NCI-H82 (cell line): Measurements from ENCODE around the gene SRRM4.
"Not testable (repeated sequence)": the region's sequence is repeated elsewhere in the genome, so short reads cannot be mapped to it uniquely, and the experiment has no call there.

Experiments
- DNase-seq: peaks from one replicate; lab custom pipeline; 2025; lab: John Stamatoyannopoulos, UW

SRRM4 gene

GRCh38 chr12:119008691-119009221 is 27.4 kb downstream of the SRRM4 start:
- DNase-seq, result peak; percentile 99

DNA sequence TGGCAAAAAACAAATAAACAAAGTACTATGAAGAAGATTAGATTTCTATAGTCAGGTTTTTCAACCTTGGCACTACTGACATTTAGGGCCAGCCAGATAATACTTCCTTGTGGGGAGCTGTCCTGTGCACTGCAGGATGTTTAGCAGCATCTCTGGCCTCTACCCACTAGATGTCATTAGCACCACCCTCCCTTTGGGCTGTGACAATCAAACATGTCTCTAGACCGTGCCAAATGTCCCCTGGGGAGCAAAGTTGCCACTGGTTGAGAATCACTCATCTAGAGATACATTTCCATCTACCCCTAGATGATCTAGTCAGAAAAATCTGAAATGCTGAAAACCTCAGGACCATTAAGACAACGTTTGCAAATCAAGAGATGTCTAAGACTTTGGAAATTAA is 29.9 kb downstream of the SRRM4 start:
- peak; percentile 14 for DNase-seq

DNA sequence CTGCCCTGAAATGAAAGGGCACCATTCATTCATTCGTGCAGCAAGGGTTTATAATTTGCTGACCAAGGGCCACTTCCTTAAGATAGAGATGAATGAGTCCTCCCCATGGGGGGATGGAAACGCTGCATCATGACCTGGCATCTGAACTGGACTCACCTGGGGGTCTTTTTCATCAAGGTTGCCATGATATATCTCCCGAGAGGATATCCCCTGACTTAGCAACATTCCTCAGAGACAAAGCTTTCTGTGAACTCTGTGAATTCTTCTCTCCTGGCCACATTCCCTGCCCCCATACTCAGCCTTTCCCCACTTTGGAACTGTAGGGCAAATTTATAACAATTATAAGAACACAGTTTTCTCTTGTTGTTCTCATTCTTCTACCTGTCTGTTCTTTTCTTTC is 30.8 kb downstream of the SRRM4 start:
- no peak for DNase-seq

GRCh38 chr12:119013023-119013422 is 31.7 kb downstream of the SRRM4 start:
- DNase-seq, result no peak

DNA sequence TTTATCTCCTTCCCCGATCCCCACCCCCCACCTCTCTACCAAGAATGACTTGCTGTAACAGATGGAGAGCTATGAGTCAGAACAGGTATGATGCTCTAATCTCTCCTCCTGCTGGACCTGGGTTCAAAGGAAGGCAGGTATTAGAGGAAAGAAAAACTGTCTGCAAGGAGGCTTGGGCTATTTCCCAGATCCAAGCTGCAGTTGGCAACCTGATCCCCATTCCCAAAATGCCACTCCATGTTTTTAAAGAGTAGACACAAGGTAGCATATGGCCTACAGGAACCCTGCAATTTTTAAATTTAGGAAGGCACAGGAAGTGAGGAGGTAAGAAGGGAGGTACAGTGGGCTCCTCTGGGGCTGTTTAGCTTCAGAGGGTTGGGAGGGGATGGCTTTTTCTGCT is 33.0 kb downstream of the SRRM4 start:
- DNase-seq, result peak; percentile 87

GRCh38 chr12:119016715-119017114 is 35.4 kb downstream of the SRRM4 start:
- no peak for DNase-seq

DNA sequence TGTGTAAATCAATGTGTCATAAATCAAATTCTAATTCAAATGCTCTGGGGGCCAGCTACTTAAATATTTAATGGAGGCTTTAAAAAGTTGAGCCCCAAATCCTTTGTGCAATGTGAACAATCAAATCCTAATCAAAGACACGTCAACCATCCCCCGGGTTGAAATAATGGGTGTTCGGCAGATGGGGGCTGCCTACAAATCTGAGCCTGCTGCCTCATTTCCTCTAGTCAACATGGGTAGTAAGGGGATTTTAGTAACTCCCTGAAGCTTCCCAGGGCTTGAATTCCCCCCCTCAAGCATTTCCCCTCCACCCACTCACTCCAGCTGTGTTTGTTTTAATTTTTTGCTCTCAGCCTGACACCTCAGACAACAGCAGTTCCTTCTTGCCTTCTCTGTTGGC is 37.8 kb downstream of the SRRM4 start:
- peak; percentile 94 for DNase-seq

DNA sequence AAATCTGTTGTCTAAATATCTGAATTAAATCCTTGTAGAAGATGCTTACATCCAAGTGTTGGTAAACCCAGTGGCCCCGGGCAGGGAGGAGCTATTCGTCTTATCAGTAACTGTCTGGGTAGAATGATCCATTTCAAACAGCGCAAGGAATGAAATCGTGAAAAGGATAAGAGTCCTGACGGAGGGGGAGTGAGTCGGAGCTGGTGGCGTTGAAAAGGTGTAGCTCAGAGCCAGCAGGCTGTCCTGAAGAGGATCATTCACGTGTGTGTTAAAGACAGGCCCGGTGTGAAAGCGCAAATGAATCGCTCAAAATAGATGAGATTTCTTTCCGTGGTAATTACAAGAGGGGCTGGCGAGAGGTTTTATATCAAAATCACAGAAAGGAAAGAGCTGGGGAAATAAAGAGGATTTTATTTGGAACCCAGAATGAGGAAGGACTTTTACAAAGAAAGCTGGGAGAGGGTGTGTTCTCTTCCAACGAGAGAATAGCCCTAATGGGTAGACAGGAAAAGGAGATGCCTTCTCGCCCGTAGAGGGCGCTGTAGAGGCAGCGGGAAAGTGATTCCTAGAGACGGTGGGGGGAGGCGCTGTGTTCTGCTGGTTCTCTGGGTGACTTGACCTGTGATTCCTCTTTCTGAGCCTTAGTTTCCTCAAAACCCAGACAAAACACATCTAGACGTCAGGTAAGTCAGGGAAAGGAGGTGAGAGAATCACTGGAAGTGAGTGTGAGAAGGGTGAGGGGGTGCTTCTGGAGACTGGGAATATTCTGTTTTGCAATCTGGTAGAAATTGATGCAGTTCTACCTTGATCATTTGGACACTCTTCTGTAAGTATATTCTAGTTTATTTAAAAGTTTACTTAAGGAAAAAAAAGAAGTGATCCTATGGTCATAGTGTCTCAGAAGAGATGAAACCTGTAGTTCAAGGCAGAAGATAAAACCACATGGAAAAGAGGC is 39.3 kb downstream of the SRRM4 start:
- DNase-seq, result peak; percentile 93

DNA sequence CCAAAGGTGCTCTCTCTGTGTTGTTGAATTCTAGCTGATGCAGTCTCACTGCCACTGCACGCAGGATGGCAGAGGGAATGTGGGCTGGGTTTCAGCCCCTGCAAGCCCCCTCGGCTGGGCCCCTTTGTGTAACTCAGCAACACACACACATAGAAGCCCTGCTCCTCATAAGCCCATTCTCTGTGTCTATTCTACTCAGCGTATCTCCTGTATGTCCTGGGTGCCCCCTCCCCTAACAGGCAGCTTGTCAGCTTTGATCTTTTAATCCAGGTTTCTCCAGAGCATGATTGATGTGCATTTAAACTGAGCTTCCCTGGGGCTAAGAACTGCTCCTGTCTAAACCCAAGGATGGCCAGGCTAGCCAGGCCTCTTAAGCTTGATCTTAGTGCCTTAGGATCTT is 43.0 kb downstream of the SRRM4 start:
- peak; percentile 99 for DNase-seq

- no peak for DNase-seq
Measured at GRCh38 chr12:119025786-119026185, 44.4 kb downstream of the SRRM4 start.

- not testable (repeated sequence) for DNase-seq
Measured at GRCh38 chr12:119033332-119033731, 52.0 kb downstream of the SRRM4 start.

DNA sequence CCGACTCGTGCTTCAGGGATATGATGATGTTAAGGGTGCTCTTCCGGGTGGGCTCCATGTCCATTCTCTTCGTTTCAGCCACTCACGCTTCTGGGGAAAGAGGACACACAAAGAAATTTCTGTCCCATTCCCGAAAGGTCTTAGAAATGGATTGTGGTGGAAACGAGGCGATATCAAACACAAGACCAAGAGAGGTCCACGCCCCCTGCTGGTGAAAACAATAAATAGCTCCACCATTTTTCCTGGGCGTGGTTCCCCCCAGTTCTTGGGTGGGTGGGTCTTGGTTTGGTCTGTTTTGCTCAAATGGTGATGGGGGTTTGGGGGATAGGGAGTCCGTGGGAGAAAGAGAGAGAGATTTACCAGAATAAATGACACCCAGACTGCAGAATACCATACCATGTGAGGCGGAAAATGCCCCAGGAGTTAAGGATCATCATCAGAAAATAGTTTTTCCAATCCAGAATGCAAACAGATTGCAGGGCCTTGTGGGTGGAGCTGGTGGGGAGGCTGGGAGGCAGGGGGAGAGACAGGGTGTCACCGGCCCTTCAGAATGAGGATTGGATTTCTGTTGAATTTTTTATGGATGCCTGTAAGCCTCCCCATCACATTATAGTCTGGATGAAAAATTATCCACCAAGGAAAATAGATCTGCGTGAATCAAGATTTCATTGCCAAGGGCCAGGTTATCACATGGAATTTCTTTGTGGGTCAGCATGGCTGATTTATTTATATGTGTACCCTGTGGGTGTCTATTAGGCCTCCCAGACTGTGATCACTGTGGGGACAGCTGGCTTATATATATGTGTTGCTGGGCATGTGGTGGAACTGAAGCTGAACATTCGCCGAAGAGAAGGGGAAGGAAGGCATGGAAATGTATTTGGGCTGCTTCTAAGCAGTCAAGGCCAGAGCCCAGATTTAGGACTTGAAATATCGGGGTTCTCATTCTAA is 55.8 kb downstream of the SRRM4 start:
- peak; percentile 82 for DNase-seq

DNA sequence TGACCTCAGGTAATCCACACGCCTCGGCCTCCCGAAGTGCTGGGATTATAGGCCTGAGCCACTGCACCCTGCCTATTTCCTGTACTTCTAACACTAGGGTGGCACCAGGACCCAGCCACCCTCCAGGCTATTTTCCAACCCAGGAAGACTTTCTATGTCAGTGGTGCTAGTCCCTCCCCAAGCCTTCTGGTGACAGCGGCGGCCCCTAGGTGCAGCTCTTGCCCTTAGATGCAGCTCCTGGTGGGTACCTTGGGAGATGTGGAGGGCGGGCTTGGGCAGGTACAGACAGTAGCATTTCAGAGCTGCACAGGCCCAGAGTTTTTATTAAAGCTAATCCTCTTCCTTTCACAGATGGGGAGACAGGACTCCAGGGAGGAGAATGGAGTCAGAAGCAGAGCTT is 62.8 kb downstream of the SRRM4 start:
- DNase-seq, result peak; percentile 13

GRCh38 chr12:119047641-119048040 is 66.3 kb downstream of the SRRM4 start:
- DNase-seq, result peak; percentile 10

- DNase-seq, result no peak
Measured at GRCh38 chr12:119050663-119051062, 69.3 kb downstream of the SRRM4 start.

GRCh38 chr12:119051474-119051873 is 70.1 kb downstream of the SRRM4 start:
- DNase-seq, result no peak

GRCh38 chr12:119052001-119052400 is 70.7 kb downstream of the SRRM4 start:
- DNase-seq, result no peak

- DNase-seq, result no peak
Measured at GRCh38 chr12:119055977-119056376, 74.6 kb downstream of the SRRM4 start.

DNA sequence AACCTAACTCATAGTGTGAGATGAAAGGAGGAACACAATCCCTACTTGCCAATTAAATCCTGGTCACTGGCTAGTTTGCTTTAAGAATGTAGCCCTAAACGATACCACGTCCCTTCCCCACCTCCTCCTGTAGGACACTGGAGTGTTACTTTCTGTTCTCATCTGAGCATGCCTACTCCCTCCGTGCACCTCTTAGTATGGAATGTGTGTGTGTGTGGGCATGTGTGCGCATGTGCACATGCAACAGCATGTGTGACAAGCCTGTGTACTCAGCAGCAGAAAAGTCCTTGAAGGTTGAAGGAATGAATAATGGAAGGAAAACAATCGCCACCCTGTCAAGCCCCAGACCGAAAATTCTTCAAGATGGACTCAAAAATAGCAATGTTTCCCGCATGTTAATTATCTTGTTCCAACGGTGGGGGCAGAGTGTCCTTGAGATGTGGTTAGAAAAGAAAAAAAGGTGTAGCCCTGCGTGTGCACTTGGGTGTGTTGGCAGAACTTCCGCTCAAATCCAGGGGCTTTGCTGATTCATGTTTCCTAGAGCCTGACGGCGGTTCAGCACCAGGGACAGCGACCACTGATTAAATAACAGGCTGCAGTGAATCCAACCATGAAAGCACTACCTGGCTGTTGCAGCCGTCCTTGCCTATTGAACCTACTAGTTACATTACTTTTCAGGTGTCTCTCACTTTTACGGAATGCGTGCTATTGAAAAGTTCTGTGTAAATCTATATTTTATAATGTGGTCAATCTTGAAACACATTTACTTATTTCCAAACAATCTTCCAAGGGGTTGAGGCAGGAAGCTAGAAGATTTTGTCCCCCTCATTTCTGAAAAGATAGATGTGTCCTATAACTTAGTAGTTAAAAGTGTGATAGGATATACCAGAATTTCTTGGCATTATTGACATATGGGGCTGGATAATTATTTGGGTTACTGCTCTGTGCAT is 79.8 kb downstream of the SRRM4 start:
- peak; percentile 12 for DNase-seq

DNA sequence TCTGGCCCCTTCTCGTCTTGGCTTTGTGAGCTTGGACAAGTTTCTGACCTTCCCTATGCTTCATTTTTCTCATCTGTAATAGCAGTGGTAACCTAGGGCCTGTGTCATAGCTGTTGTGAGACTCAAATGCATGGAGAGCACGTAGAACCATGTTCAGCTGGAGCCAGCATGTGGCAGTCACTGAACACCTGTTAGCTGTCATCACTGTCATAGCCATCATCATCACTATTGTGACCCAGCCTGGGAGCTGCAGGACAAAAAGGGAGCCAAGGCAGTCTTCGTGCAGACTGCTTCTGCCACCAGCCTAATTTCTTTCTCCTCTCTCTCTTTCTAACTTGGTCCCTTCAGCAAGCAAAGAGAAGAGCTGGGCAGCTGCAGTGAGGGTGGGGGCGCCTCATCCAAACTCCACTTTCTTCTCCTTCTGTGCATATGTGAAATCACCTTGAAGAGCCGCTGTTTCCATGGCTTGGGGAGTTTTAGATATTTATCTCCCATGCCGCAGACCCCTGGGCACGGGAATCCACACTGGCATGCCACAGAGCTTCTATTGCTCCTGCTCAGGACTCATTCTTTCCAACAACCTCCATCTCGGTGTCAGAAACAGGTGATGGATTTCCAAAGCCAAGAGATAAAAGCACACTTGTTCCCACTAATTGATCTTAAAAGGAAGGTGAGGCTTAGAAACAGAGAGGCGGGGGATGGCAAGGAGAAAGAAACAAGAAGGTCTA is 87.0 kb downstream of the SRRM4 start:
- DNase-seq, result peak; percentile 51
